ENCODE measurements around the gene DRC3.
A peak's percentile ranks its signal among the peaks of the same experiment; 100 is the strongest.

DRC3 gene

GRCh38 chr17:18031955-18032354 lies 59.3 kb downstream of the DRC3 start:
- ChIA-PET POLR2A (interaction anchor here (0.6 kb wide), 1 partner anchor 124 kb away, joined by 4 read pairs; no protein-coding TSS in a partner anchor), CTCF (interaction anchor here (0.7 to 2.1 kb wide), 3 partner anchors 36 to 141 kb away, joined by 3 to 11 read pairs (median 5); no protein-coding TSS in a partner anchor)
- DNase-seq (ENCODE audit: extremely low spot score): no peak
- TF ChIP-seq CTBP1 (IDR thresholded peaks at IDR 0.05; ENCODE audit: borderline replicate concordance) (no peak), BHLHE40 (IDR thresholded peaks at IDR 0.05; ENCODE audit: borderline replicate concordance) (no peak), FOXK2 (IDR thresholded peaks at IDR 0.05) (no peak), SP1 (IDR thresholded peaks at IDR 0.05) (no peak), ARNT (IDR thresholded peaks at IDR 0.05) (no peak), ZNF384 (IDR thresholded peaks at IDR 0.05) (no peak), NFRKB (IDR thresholded peaks at IDR 0.05) (no peak)

GRCh38 chr17:18033442-18034099 lies 60.9 kb downstream of the DRC3 start:
- ChIA-PET POLR2A (interaction anchor here (1.0 to 1.4 kb wide), 3 partner anchors 142 to 221 kb away, joined by 3 to 5 read pairs (median 3); partner anchors contain the start of gene SREBF1), CTCF (interaction anchor here (0.6 to 2.1 kb wide), 11 partner anchors 9 to 222 kb away, joined by 3 to 11 read pairs (median 3); no protein-coding TSS in a partner anchor)
- DNase-seq (ENCODE audit: extremely low spot score): peak; percentile 74
- TF ChIP-seq ELF4 (IDR thresholded peaks at IDR 0.05) (peak; percentile 60), L3MBTL2 (conservative IDR thresholded peaks at IDR 0.05) (no peak)

- CTCF ChIA-PET: interaction anchor here (0.7 to 2.1 kb wide), 4 partner anchors 31 to 156 kb away, joined by 3 to 8 read pairs (median 4); no protein-coding TSS in a partner anchor
- no peak for DNase-seq (ENCODE audit: extremely low spot score)
- POLR2A ChIA-PET: interaction anchor here (0.8 to 1.6 kb wide), 2 partner anchors 50 to 199 kb away, joined by 3 to 5 read pairs; partner anchors contain the start of gene SREBF1
- no peak for TF ChIP-seq L3MBTL2 (conservative IDR thresholded peaks at IDR 0.05)
- no peak for TF ChIP-seq NFRKB (IDR thresholded peaks at IDR 0.05)
- no peak for TF ChIP-seq ARNT (IDR thresholded peaks at IDR 0.05)
- TF ChIP-seq PKNOX1 (IDR thresholded peaks at IDR 0.05): no peak
- no peak for TF ChIP-seq HDGF (IDR thresholded peaks at IDR 0.05; ENCODE audit: borderline replicate concordance)
These were observed 63.0 kb downstream of the DRC3 start for GRCh38 chr17:18035704-18036103.

- CTCF ChIA-PET: interaction anchor here (1.2 kb wide), 2 partner anchors 8 to 147 kb away, joined by 4 read pairs; no protein-coding TSS in a partner anchor
- TF ChIP-seq TARDBP (IDR thresholded peaks at IDR 0.05) (no peak), ELF4 (IDR thresholded peaks at IDR 0.05) (no peak), ZNF384 (IDR thresholded peaks at IDR 0.05) (no peak), FOXA1 (IDR thresholded peaks at IDR 0.05) (no peak)
- no peak for DNase-seq (ENCODE audit: extremely low spot score)
- POLR2A ChIA-PET: interaction anchor here (1.4 kb wide), 1 partner anchor 65 kb away, joined by 4 read pairs; the partner anchor contains the start of genes DRC3 and TOM1L2
These were observed 64.8 kb downstream of the DRC3 start for GRCh38 chr17:18037486-18037885.

GRCh38 chr17:18038149-18038850 lies 65.6 kb downstream of the DRC3 start:
- DNase-seq (ENCODE audit: extremely low spot score): no peak
- TF ChIP-seq ARNT (IDR thresholded peaks at IDR 0.05): no peak
- 0 out of 2 replicates have a peak, but pooled peaks have one; percentile 2 for TF ChIP-seq PKNOX1 (IDR thresholded peaks at IDR 0.05)
- CTCF ChIA-PET: interaction anchor here (0.8 to 1.2 kb wide), 3 partner anchors 9 to 190 kb away, joined by 3 to 4 read pairs (median 4); no protein-coding TSS in a partner anchor
- POLR2A ChIA-PET: interaction anchor here (1.4 kb wide), 1 partner anchor 66 kb away, joined by 4 read pairs; the partner anchor contains the start of genes DRC3 and TOM1L2

GRCh38 chr17:18038861-18039534 lies 66.3 kb downstream of the DRC3 start, which contains the start of the genes ATPAF2 and GID4:
Gene ATPAF2 (minus strand): TSS chr17:18039168. CDS start chr17:18039013, 155 bp downstream.
Gene GID4 (plus strand): TSS chr17:18039408. CDS start chr17:18039465, 57 bp downstream.
- ChIA-PET POLR2A (no interaction called here), CTCF (interaction anchor here (0.8 kb wide), 1 partner anchor 191 kb away, joined by 3 read pairs; no protein-coding TSS in a partner anchor)
- TF ChIP-seq ELF4 (IDR thresholded peaks at IDR 0.05) (peak; percentile 73), PKNOX1 (IDR thresholded peaks at IDR 0.05) (peak; percentile 99), CTBP1 (IDR thresholded peaks at IDR 0.05; ENCODE audit: borderline replicate concordance) (peak; percentile 31; the same call in 1 of the 2 replicates), L3MBTL2 (conservative IDR thresholded peaks at IDR 0.05) (peak; percentile 71), ARNT (IDR thresholded peaks at IDR 0.05) (no peak)
- peak; percentile 99 for DNase-seq (ENCODE audit: extremely low spot score)

All from HEK293T (cell line).